Forelimb muscle (tissue), 1 donor: Measurements from ENCODE around the gene BLTP3A. TPM values are rescaled to one million over a fixed set of nuclear protein-coding genes. Genes with fewer than 3 reads are reported as not detected.
"Not testable (repeated sequence)": the region's sequence is repeated elsewhere in the genome, so short reads cannot be mapped to it uniquely, and the experiment has no call there.

ENCODE experiments used
- DNase-seq: peaks from one replicate; pipeline ENCODE4 v3.0.0-alpha.2; 2013; ENCODE audit warnings: low read depth
- polyA plus RNA-seq: library from polyadenylated mRNA; unstranded; fragments of 120-200 nt; gene quantifications from one replicate; pipeline ENCODE4 v1.2.1, GENCODE V29; 2013; ENCODE audit not compliant: insufficient read length

Gene BLTP3A
- polyA plus RNA-seq, 1 donor: 13.0 TPM

GRCh38 chr6:34792605-34793500, 970 bp downstream of the BLTP3A start:
- no peak for DNase-seq

- DNase-seq: no peak
Observed at GRCh38 chr6:34793877-34794276, 2.0 kb downstream of the BLTP3A start.

- no peak for DNase-seq
Observed at GRCh38 chr6:34795836-34796425, 4.0 kb downstream of the BLTP3A start.

GRCh38 chr6:34798057-34798456, 6.2 kb downstream of the BLTP3A start:
- no peak for DNase-seq

GRCh38 chr6:34799547-34799946, 7.7 kb downstream of the BLTP3A start:
- no peak for DNase-seq

- DNase-seq: no peak
Observed at GRCh38 chr6:34804543-34804942, 12.7 kb downstream of the BLTP3A start.

- DNase-seq: not testable (repeated sequence)
Observed at GRCh38 chr6:34805074-34805473, 13.2 kb downstream of the BLTP3A start.

GRCh38 chr6:34806738-34807453, 15.0 kb downstream of the BLTP3A start:
- DNase-seq: no peak

- not testable (repeated sequence) for DNase-seq
Observed at GRCh38 chr6:34808473-34808872, 16.6 kb downstream of the BLTP3A start.

- DNase-seq: not testable (repeated sequence)
Observed at GRCh38 chr6:34809419-34809818, 17.5 kb downstream of the BLTP3A start.

- DNase-seq: no peak
Observed at GRCh38 chr6:34810017-34810882, 18.4 kb downstream of the BLTP3A start.

GRCh38 chr6:34810936-34811632, 19.2 kb downstream of the BLTP3A start:
- no peak for DNase-seq

- no peak for DNase-seq
Observed at GRCh38 chr6:34813028-34813713, 21.3 kb downstream of the BLTP3A start.

- no peak for DNase-seq
Observed at GRCh38 chr6:34816635-34817301, 24.9 kb downstream of the BLTP3A start.

- no peak for DNase-seq
Observed at GRCh38 chr6:34817446-34817845, 25.6 kb downstream of the BLTP3A start.

- DNase-seq: not testable (repeated sequence)
Observed at GRCh38 chr6:34818872-34819570, 27.1 kb downstream of the BLTP3A start.

GRCh38 chr6:34819571-34820480, 27.9 kb downstream of the BLTP3A start:
- no peak for DNase-seq

- no peak for DNase-seq
Observed at GRCh38 chr6:34829137-34829536, 37.3 kb downstream of the BLTP3A start.
